T-helper 22 cell (primary cell): Measurements from ENCODE around the gene NOS1AP.

Source experiments
- DNase-seq: peaks from one replicate; pipeline ENCODE4 v3.0.0-alpha.2; 2020; ENCODE audit warnings: low read depth

Gene NOS1AP

DNA sequence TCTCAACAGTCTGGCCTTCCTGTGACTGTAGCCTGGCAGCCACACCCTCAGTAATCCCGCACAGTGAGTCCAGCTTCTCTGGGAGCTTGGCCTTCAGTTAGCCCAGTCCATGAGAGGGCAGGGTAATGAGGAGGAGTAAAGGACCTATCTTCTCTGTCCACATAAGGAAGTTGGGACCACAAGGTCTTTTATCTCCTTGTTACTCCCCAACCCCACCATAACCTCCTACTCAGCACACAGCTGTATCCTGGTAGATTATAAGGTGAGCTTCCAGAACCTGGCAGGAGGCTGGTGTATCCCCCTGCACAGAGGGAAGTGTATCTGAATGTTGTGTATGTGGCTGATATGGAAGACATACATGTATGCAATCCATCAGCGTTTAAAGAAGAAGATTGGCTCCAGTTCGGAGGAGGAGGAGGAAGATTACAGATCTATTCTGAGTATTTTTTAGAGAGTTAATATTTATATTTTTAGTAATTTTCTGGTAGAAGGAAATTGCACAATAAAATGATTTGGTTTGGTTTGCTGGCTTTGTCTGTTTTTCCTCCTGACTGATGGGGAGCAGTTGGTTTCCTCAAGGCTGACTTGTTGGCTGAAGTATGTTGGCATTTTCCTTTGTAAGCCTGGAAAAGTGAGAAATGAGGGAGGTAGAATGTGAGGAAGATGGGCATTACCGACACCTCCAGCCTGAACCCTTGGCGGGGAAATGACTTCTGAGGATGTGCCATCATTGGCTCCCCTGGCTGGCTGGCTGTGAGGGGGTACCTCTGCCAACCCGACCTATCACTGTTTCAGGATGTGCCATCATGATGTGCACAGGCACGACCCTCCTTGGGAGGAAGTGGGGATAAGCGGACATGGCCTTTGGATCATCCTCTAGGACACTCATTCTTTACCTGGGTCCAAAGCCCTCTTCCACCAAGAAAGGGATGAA is 317.1 kb downstream of the NOS1AP start:
- DNase-seq: no peak

DNA sequence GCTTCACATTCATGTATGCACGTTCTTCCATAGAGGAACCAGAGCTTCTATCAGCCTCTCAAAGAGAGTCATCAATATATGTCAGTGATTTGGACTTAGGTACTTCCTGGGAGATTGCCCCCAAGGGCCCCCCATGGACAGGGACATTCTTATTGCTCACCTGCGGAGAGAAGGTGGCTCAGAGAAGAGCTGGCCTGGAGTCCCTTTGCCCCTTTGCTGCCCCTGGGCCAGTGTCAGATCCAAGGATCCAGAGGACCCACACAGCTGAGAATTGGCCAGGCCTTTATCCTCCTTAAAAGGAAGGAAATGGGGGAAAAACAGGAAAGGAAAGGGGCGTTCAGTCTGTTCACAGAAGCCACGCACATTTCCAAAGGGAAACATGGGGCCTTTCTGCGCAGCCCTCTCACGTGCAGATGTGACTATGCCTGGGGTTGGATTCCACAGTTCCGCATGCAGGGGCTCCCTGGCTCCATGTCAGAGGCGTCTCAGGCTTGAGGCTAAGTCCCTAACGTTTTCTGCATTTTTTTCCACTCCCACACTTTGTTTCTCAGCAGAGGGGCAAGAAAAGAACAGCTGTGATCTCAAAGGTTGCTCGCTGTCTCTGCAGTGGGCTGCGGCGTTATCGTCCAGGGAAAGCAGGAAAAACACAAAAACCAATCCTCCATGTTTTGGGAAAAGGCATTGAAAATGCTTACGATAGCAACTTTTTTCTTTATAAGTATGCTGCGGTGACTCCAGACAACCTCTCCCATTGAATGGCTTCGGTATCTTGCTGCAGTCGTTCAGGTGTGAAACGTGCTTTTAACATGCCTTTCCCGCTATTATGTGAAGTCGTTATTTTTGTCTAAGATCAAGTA is 318.0 kb downstream of the NOS1AP start:
- DNase-seq: no peak

DNA sequence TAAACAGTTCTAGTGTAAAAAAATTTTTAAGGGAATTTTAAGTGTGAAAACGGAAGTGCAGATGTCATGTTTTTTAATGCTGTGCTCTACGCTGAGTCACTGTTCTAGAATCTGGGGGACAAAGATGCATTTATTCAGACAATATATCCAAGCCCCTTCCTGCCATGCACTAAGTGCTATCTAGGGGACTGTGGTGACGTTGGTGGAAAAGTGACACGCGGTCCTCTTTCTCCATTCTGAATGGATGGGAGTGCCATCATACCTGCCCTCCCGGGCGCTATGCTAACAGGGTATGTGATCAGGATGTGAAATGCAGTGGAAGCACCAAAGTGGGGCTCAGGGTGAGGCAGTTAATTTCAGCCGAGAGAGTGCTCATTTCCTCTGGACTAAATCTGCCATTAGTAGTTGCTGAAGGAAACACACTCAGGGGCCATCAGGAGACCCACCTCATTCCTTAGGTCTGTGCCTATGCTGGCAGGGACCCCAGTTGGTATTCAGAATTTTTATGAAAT is 318.6 kb downstream of the NOS1AP start:
- no peak for DNase-seq

DNA sequence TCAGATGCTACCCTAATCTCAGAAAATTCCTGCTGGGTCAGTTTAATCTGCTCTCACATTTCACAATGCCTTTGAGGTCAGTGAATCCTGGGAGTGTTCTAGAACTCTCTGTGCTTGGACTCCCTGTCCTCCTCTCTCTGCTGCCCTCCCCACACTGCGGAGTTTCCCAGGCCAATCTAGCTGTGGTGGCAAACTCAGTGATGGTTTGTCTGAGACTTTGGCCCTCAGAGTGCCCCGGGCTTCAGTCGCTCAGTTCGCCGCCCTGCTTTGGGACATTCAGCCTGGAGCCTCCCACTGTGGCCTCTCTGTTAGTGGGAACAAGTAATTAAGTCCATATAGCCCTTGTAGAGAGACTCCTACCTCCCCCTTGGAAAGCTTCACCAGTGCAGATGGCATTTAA is 319.1 kb downstream of the NOS1AP start:
- DNase-seq: no peak

DNA sequence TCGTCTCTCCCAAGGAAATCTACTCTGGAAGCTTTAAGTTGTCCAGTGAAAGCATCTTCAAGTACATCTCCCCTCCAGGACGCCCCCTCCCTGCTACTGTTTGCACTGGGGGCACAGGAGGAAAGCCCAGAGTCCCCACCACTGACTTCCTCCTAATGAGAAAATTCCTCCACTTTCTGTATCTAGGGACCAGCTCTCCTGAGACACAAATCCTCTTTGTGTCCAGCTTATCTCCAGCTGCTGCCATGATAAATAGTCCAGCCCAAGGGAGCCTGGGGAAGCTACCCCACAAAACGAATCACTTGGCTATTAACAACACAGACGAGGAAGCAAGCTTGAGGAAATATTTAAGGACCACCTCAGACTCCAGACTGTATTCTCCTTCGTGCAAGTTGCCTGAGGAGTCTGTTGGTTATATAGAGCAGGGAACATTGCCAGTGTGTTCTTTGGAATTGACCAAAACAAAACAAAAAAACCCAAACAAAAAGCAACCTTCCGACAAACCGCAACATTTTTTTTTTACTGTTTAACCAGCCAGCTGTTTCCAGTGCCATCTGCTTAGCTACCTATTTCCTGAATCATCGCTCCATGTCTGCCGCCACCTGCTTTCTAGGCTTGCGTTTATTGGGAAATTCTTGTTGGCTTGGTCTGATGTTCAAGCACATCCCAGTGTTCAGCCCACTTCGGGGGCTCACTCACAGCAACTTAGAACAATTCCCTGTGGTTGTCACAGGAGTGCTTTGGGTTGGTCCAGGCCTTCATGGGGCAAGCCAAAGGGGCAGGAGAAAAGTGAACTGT is 319.7 kb downstream of the NOS1AP start:
- DNase-seq: no peak

DNA sequence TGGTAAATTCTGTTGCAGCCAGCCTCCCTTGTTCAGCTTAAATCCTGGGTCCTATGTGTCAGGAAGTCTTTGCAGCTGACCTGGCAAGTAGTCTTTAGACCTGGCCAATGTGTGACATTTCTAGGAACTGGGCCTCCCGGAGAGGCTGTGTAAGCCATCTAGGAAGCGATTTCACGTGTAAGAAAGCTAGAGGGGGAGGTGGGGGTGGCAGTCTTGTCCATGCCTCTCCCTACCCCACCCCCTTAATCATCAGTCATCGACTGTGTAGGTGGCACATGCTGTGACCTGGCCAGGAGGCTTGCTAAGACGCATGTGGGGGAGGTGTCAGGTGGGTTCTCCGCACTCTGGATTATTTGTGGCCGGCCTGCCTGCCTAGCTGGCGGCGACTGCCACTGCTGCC is 320.5 kb downstream of the NOS1AP start:
- no peak for DNase-seq

DNA sequence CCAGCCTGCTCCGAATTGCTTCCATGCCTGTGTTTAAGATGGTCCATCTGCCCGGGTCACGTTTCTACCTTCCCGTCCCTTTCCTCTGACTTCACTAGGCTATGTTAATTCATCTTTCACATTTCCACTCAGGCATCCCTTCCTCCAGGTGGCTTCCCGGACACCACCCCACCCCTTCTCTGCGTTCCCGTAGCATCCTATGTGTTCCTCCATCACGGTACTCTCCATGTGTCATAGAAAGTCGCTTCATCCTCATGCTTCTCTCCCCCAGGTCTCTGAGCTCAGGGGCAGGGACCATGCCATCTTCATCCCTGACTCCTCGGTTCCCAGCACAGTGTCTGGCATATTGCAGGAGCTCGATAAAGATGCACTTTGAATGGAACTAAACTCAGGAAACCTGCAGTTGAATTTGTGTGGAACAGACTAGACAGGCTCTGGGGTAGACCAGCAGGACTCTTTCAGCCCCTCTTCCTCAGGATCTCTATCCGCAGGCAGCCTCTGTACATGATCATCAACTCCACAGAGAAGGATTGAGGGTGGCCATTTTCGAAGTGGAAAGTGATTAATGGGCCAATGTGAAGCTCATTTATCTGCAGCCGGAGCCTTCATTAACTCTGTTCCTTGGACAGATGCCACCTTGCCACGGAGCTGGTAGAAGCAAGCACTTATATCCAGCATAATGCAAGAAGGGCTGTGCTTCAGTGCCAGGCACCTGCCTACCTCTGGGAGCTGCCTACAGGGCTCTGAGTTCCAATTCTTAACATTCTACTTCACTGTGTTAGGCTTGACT is 321.1 kb downstream of the NOS1AP start:
- no peak for DNase-seq

DNA sequence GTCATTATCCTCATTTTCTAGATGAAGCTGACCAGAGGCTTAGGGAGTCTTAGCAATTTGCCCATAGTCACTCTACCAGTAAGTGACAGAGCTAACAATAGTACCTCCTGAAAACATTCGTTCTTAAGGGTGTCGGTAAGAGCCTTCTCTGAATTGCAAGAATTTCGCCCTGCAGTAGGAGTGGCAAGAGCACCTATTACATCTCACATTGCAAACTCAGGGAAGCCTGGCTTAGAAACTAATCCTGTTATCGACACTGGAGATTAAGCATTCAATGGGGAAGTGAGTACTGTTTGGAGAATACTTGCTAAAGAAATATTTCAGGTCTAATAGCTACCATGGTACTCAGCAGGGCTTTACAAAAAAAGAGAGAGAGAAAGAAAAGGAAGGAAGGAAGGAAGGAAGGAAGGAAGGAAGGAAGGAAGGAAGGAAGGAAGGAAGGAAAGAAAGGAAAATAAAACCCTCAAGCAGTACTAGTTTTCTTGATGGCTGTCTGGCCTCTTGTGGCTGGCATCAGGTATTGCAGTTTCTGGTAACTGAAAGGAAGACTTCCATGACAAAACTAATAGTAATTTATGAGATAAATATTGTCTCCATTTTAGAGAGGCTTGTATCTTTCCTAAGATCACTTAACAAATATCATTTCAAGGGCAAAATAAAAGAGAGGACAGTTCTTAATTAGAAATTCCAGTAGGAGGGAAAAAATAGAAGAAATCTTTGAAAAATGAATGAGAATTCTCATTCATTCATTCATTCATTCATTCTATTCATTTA is 322.5 kb downstream of the NOS1AP start:
- no peak for DNase-seq

DNA sequence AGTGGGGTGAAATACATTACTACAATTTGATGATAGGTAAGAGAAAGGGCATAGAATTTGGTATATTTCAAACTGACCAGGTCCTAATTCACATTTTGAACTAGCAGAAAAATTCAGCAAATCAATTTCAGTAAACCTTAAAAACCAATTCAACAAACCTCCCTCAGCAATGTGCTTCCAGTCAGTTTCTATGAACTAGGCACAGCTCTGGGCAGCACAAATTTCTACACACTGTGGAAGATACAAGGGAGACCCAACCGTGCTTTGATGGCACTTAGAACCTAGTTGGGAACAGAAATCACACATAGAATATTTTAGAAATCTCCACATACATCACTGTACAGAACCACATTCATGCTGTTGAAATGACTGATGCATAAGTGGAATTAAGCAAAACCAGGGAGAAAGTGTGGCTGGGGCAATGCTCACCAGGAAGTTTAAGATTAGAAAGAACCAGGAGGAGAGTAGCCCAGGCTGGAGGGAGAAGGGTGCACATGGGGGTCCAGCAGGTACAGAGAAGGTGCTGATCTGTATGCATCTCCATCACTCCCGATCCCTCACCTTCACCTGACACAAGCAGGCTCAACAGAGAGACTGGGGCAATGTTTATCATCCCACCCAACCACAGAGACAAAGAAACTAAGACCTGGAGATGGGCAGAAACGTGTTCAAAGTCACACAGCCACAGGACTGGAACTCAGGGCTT is 326.9 kb downstream of the NOS1AP start:
- no peak for DNase-seq

DNA sequence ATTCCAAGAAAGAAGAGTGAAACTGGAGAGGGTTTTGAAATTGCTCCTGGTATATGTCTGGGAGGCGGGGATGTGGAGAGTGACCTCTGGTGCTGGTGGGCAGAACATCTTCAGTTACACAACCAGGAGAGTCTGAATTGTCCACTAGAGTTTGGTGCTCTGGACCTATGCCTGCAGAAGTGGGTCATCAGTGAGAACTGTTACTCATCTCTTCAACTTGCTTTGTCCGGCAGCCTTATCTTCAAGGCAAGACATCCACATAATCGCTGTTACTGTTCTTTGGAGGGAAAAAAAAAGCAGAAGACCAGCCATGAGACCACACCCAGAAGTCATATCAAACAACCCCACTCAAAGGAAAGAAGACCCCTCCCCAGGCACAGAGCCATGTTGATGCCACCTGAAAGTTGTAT is 327.6 kb downstream of the NOS1AP start:
- no peak for DNase-seq

DNA sequence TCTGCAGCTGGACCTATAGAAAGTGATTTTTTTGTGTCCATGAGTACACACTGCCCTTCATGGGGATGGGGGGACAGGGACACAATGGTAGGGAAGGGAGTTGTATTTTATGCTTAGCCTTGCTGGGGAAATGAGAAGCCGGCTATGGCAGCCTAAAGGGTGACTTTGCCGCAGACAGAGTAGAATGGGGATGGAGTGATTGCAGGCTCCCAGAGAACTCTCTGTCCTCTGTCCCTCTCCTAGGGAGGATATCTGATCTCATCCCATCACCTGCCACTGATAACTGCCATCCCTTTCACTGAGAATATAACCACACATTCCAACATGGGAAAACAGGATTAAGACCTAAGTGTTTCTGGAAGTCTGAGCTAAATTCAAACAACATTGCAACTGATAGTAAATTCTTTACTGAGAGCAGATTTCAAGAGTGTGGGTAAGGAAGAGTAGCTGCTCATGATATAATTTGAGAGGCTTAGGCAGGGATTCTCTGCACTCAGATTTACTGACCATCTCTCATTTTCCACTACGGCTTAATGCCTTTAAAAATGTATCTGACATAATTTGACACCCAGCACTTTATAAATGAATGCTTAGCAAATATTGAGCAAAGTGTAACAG is 328.6 kb downstream of the NOS1AP start:
- DNase-seq: no peak

DNA sequence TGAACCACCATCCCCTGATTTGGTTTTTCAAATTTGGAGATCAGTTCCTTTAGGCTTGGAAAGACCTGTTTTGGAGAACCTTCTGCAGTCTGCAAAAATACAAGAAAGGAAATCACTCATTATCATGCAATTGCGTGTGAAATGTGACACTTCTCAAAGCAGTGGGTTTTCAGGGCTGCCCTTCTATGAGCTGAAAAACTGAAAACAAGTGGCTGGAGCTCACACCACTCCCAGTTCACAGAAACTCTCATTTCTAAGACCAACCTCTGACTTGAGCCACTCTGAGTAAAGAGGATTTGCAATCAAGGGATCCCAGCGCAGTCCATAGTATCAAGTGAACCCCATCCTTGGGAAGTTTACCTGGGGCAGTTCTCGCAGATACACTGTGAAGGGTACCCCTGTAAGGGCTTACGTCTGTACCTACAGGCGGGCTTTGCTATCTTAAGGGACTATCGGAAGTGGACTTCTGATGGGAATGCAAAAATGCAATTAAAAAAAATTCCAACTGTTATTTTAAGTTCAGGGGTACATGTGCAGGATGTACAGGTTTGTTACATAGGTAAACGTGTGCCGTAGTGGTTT is 329.6 kb downstream of the NOS1AP start:
- DNase-seq: no peak

DNA sequence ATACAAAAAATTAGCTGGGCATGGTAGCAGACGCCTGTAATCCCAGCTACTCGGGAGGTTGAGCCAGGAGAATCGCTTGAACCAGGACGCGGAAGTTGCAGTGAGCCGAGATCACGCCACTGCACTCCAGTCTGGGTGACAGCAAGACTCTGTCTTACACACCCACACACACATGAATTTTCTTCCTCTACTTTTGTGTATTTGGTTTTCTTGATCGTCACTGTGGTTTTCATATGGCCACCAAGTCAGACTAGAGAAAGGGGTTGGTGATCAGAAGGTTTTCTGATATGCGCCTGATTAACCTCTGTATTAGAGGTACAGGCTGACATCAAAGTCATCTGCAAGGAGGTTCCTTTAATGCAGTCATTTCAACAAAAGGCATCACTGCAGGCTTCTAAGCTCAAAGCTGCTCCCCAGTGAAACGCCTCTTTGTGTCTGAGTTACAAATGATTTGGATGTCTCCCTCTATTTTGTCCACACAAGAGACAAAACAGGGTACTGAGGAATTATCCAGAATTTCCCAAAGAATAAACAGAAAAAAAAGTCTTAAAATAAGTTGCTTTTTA is 331.4 kb downstream of the NOS1AP start:
- DNase-seq: no peak

DNA sequence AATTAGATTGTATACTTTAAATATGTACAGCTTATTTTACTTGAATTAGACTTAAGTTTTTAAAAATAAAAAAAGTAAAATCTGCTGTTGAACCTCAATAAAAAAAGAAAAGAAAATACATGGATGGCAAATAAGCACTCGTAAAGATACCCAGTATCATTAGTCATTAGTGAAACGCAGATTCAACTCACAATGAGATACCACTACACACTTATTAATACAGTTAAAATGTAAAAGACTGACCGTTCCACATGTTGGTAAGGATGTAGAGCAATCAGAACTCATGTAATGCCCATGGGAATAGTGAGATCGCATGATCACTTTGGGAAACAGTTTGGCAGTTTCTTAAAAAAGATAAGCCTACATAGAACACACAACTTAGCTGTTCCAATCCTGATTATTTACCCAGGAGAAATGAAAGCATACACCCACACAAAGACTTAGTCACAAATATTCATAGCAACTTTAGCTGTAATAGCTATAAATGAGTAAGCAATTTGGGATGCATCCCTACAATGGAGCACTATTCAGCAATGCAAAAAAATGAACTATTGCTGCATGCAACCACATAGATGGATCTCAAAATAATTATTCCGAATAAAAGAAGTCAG is 335.2 kb downstream of the NOS1AP start:
- no peak for DNase-seq

DNA sequence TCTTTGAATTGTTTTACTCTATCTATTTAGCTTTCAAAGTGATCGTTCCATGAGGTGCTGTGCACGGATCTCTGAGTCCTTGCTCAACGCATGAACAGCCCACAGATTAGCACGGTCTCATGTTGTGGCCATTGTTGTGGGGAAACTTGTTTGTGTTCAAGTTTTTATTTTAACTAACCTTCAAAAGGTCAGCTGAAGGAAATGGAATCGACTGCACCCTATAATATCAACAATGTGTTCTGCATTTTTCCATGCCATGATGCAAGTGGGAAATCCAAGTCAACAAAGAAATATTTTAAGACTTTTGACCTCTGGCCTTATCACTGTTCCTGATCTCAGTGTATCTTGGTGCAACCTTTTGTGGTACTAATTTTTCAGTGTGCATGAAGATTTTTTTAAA is 336.3 kb downstream of the NOS1AP start:
- no peak for DNase-seq

DNA sequence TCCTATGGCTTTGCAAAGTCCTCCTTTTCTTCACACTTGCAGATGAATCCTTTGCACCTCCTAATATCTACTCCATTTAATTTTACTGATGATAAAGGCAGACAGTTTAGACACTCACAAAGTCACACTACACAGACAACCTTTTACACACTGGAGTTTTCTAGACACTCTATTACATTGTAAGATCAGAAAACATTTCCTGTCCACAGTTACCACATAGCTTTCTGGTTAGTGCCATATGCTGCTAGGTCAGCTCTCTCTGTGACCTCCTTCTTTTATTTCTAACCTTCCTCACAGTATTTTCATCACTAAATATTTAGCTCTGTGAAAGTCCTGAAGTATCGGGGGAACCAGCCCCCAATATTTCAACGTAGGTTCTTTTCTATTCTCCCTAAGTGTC is 337.3 kb downstream of the NOS1AP start:
- DNase-seq: no peak

DNA sequence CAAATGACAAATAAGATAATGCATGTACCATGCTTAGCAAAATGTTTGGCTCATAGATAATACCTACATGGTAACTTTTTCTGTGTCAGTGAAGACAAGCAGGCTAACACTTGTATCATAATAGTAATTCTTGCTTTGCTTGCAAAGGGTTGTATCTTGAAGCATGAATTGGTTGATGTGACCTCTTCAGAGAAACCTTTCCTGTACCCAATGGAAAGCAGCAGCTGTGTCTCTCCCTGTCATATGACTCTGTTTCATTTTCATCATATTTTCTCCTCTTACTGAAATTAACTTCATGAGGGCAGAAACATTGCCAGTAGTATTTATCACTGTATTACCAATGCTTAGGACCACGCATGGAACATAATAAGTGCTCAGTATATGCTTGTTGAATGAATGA is 338.0 kb downstream of the NOS1AP start:
- no peak for DNase-seq

DNA sequence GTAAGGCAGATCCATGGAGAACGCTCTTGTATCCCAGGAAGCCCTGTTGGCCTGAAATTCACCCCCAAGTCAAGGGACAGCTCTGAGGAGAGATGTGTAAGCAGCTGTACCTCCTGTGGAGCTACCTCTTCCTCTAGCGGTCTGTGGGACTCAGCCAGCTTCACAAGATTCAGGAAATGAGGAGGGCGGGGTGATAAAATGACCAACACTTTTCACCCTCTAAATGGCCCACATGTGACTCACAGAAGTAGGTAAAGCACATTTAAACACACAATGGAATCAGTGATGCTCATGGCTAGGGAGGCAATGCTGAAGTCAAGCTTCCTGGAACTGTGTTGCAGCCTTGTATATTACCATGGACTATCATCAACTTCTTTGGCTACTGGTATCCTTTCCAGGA is 342.5 kb downstream of the NOS1AP start, which contains the start of gene SH2D1B:
Gene SH2D1B (minus strand): TSS at position 135 of the 400 bp plus-strand sequence. CDS start 120 bp downstream, at position 15.
- no peak for DNase-seq
